Mesothelial cell of epicardium (in vitro differentiated cells): ENCODE measurements around the gene R3HDM2. TPM values are rescaled to one million over a fixed set of nuclear protein-coding genes. Genes with fewer than 3 reads are reported as not detected.

ENCODE experiments used
- DNase-seq, 2 experiments: peaks; one replicate each; pipeline ENCODE4 v3.0.0; 2021; ENCODE audit warnings: low spot score in 2 of 2; ENCODE audit not compliant: unreplicated experiment in 2 of 2
- H3K27ac Mint-ChIP-seq: 2 replicates; pipeline ENCODE4 v1.8.0; 2021; ENCODE audit warnings: mixed read lengths
- H3K27me3 Mint-ChIP-seq: 2 replicates; pipeline ENCODE4 v1.8.0; 2021; ENCODE audit warnings: low read depth, mixed read lengths
- H3K36me3 Mint-ChIP-seq: 2 replicates; pipeline ENCODE4 v1.8.0; 2021; ENCODE audit warnings: mixed read lengths
- H3K4me1 Mint-ChIP-seq: 2 replicates; pipeline ENCODE4 v1.8.0; 2021; ENCODE audit warnings: mixed read lengths
- H3K4me3 Mint-ChIP-seq: 2 replicates; pipeline ENCODE4 v1.8.0; 2021; ENCODE audit warnings: mild to moderate bottlenecking, moderate library complexity, mixed read lengths
- H3K9me3 Mint-ChIP-seq: 2 replicates; pipeline ENCODE4 v1.8.0; 2021; ENCODE audit warnings: mixed read lengths
- total RNA-seq: library from RNA; stranded (reverse); gene quantifications from 3 replicates; pipeline ENCODE4 v1.2.1, GENCODE V29; 2021
- TF ChIP-seq, protein P1 (sequence below): fragments of 200-600 bp; sonication (generic); IDR thresholded peaks from one replicate; pipeline ENCODE4 v1.5.0; 2021; ENCODE audit warnings: antibody characterized with exemption; ENCODE audit not compliant: unreplicated experiment

The R3HDM2 gene
- total RNA-seq, 1 donor from 2014 or later = 111 TPM

DNA sequence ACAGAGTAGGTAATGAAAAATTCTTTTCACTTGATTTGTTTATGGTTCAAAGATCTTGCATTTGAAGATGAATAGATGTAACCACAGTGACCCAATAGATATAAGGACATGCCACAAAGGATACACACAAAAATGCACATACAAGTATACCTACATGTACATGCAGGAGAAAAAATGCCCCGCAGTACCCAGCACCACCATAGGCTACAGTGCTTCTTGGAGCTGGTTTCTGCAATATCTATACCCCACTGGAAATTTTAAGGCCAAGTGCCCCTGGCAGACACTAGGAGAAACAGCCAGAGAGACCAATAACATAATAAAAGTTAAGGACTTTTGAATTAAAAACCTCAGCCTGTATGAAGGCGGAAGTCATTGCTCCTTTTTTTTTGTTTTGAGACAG, 167.7 kb downstream of the R3HDM2 start:
- no peaks in the 10 kb centered on the region for H3K27me3 Mint-ChIP-seq
- no peak for DNase-seq
- peaks cover 36% of the 10 kb centered on the region for H3K36me3 Mint-ChIP-seq
- H3K4me3 Mint-ChIP-seq = no peak overlapping the region
- H3K4me1 Mint-ChIP-seq = no peaks in the 10 kb centered on the region
- H3K9me3 Mint-ChIP-seq = no peaks in the 10 kb centered on the region
- TF ChIP-seq, protein P1, sequence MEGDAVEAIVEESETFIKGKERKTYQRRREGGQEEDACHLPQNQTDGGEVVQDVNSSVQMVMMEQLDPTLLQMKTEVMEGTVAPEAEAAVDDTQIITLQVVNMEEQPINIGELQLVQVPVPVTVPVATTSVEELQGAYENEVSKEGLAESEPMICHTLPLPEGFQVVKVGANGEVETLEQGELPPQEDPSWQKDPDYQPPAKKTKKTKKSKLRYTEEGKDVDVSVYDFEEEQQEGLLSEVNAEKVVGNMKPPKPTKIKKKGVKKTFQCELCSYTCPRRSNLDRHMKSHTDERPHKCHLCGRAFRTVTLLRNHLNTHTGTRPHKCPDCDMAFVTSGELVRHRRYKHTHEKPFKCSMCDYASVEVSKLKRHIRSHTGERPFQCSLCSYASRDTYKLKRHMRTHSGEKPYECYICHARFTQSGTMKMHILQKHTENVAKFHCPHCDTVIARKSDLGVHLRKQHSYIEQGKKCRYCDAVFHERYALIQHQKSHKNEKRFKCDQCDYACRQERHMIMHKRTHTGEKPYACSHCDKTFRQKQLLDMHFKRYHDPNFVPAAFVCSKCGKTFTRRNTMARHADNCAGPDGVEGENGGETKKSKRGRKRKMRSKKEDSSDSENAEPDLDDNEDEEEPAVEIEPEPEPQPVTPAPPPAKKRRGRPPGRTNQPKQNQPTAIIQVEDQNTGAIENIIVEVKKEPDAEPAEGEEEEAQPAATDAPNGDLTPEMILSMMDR = no peak
- no peak overlapping the region for H3K27ac Mint-ChIP-seq

DNA sequence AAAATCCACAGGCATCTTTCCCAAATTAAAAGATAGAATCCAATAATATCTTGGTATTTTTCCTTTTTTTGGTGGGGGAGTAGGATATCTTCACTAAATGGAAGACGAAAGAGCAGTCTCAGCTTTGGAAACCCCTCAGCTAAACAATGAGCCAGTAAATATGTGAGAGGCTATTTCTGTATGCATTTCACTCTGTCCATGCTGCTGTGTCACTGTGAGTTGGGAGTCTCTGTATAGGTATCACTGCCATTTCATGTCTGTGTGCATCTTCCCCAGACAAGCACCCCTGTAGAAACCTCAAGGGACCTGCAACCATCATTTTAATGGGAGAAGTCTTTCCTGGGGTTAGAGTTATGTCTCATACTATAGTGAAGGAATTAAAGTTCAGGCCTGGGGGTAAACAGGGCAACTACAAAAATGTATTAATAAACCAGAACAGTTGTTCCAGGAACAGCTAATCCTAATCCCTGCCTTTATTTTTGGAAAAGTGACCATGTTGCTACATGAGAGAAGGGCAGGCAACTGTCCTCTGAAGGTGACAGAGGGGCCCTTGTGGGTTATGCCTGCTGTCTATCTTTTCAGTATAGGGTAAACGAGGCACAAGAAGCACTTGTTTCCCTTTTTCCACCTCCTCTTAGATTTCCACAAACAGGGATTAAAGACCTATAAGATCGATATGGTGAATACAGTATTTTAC, 168.6 kb downstream of the R3HDM2 start:
- H3K4me3 Mint-ChIP-seq = no peak overlapping the region
- no peaks in the 10 kb centered on the region for H3K27me3 Mint-ChIP-seq
- H3K9me3 Mint-ChIP-seq = no peaks in the 10 kb centered on the region
- H3K4me1 Mint-ChIP-seq = no peaks in the 10 kb centered on the region
- TF ChIP-seq, protein P1 = no peak
- H3K36me3 Mint-ChIP-seq = peaks cover 31% of the 10 kb centered on the region
- H3K27ac Mint-ChIP-seq = no peak overlapping the region
- DNase-seq = no peak

DNA sequence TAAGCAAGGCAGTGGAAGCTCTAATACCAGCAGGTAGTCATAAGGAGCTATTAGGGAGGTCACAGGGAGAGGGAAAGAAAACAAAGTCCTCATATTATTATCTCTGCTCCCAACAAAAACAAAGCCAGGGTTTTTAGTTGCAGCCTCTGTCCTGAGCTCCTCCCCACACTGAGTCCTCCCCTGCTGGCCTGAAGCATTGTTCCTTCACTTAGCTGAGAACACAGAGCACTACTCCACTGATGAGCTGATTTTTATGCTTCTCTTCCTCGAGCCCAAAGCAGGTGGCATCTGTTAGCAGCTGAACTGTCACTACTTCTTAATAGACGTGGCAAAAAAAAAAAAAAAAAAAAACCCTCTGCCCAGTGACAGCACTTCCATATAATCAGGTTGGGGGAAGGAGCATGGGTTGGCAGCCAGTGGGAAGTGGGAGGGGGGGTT, 169.4 kb downstream of the R3HDM2 start:
- Mint-ChIP-seq H3K27ac (no peak overlapping the region), H3K27me3 (no peaks in the 10 kb centered on the region), H3K4me3 (no peak overlapping the region), H3K36me3 (peaks cover 25% of the 10 kb centered on the region), H3K4me1 (no peaks in the 10 kb centered on the region), H3K9me3 (no peaks in the 10 kb centered on the region)
- no peak for DNase-seq
- TF ChIP-seq, protein P1 = no peak

DNA sequence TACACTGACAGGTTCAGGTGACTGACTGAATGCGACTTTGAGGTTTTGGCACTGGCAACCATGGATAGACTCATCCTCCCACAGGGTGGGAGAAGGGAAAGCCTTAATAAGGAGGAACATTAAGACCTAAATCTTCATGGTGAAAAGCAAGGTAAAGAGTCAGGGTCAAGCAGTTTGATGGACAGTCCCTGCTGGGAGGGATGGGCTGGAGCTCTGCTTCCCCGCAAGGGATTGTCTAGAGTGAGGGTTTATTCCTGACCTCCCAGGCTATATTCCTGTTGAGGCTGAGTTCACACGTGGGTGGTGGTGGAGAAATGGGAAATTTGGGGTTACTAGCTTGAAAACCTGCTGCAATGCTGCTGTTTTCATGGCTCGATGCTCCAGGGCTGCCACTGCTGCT, 170.5 kb downstream of the R3HDM2 start:
- H3K9me3 Mint-ChIP-seq = no peaks in the 10 kb centered on the region
- no peak for DNase-seq
- no peaks in the 10 kb centered on the region for H3K27me3 Mint-ChIP-seq
- no peaks in the 10 kb centered on the region for H3K4me1 Mint-ChIP-seq
- no peak overlapping the region for H3K4me3 Mint-ChIP-seq
- H3K27ac Mint-ChIP-seq = no peak overlapping the region
- peaks cover 29% of the 10 kb centered on the region for H3K36me3 Mint-ChIP-seq
- TF ChIP-seq, protein P1 = no peak

GRCh38 chr12:57258977-57259970, 171.6 kb downstream of the R3HDM2 start:
- TF ChIP-seq, protein P1 = no peak
- DNase-seq = no peak
- Mint-ChIP-seq H3K27ac (no peak overlapping the region), H3K9me3 (no peaks in the 10 kb centered on the region), H3K4me3 (no peak overlapping the region), H3K4me1 (no peaks in the 10 kb centered on the region), H3K27me3 (no peaks in the 10 kb centered on the region), H3K36me3 (peaks cover 23% of the 10 kb centered on the region)
